CD1c-positive myeloid dendritic cell (primary cell): ENCODE results near the gene AKR7A3.

Experiments
- DNase-seq: peaks from one replicate; pipeline ENCODE4 v3.0.0-alpha.2; 2016; ENCODE audit errors: extremely low spot score

AKR7A3 gene

GRCh38 chr1:19254416-19254815 is 34.2 kb downstream of the AKR7A3 start:
- DNase-seq, result no peak

- DNase-seq, result peak; percentile 95
Observed at GRCh38 chr1:19251305-19252196, 37.0 kb downstream of the AKR7A3 start, which contains the start of the genes EMC1 and MRTO4. EMC1 (minus strand) TSS chr1:19251524; CDS start chr1:19251509, 15 bp downstream. MRTO4 (plus strand) TSS chr1:19251805; CDS start chr1:19251836, 31 bp downstream.

- no peak for DNase-seq
Observed at GRCh38 chr1:19250629-19251304, 37.8 kb downstream of the AKR7A3 start.

GRCh38 chr1:19240673-19241538 is 47.7 kb downstream of the AKR7A3 start:
- DNase-seq, result peak; percentile 72

GRCh38 chr1:19239876-19240275 is 48.7 kb downstream of the AKR7A3 start:
- DNase-seq, result peak; percentile 34

- DNase-seq, result no peak
Observed at GRCh38 chr1:19234224-19234623, 54.3 kb downstream of the AKR7A3 start.
